NOMO-1 treated with dmso at 0.1 percent for 144 hours (cell line): ENCODE data around the gene CCDC18.

Experiments used
- DNase-seq: peaks from one replicate; lab custom pipeline; 2025; ENCODE audit not compliant: unreplicated experiment; lab: John Stamatoyannopoulos, UW

CCDC18 gene

DNA sequence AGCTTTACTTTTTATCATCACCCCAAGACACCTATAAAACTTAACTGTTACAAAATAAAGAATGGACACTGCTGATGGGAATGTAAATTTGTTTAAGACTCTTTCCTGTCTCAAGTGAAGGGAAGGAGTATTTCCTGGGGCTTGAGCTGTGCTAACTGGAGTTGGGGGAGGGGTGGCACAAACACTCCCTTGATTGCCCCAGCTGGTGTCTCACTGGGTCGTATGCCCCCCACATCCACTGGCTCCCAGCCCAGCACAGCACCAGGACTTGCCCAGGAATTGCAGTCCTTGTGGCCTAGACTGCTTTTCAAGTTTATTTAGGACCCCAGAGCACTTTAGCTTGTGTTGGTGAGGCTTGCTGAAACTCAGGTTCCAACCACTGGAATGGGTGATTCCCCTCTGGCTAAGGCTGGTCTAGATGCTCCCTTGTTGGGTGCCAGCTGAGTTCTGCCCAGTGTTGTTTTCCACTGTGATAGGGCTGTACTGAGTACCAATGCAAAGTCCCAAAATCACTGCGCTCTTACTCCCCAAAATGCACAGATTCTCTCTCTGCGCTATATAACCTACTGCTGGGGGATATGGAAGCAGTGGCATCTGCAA, 116.1 kb downstream of the CCDC18 start:
- DNase-seq, result no peak

DNA sequence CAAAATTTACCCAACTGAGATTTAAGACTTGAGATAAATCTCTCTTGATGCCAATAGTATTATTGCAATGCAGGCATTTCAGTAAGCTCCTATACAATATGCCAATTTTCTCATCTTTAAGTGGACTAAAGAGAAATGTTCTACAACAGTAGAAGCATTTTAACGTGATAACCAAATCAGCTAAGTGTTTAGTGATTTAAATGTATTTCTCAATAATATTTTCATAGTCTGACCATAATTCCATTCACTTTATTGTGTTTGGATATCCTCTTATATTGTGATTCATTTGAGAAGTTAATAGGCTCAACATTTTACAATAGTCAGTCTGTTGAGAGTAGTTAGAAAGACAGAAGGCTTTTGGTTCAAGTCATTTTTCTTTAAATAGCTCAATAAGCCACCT, 120.6 kb downstream of the CCDC18 start:
- DNase-seq, result no peak

DNA sequence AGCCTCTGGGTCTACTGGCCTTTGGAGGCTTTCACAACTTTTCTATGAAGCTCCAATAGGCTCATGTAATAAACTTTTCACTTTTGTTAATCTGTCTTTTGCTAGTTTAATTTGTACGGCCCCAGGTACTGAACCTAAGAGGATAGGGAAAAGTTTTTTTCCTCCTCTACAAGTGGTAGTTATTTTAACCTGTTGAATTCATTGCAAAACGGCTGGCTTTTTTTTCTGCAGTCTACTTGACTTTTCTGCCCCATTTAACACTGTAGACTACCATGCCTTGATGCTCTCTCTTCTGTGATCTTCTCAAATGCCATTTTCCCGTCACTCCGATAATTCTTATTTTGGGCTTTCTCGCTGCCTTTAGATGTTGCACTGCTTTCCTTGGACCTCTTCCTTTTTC, 121.6 kb downstream of the CCDC18 start:
- no peak for DNase-seq

DNA sequence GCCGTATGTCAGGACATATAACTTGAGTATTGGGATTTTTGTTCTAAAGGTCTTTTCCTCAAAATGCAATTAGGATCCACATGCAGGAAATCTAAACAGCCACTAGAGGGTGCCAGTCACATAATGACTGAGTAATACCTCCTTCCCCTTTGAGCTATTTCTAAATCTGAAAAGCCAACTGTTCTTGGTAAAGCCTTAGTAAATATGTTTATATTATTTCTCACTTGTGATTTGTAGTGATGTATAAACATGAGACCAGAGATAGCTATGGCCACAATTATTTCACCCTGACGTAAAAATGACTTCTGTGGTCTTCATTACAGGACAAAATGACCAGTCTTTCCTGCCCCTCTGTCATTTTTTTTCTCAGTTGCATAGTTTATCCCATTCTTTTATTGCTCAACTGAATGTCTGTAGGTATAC, 124.2 kb downstream of the CCDC18 start:
- peak; percentile 0 for DNase-seq

DNA sequence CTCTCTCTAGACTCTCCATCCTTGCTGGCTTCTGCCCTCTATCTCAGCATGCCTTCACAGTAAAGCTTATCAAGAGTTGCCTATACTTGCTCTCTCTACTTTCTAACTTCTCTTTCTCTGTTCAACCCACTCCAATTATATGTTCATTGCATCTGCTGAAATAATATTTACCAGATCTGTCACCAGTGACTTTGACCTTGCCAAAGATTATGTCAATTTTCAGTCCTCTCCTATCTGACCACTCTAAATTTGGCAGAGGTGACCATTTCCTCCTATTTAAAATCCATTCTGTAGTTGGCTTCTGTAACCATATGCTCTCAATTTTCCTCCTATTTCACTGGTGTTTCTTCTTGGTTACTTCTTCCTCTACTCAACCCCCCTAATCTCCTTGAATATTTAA, 126.4 kb downstream of the CCDC18 start:
- no peak for DNase-seq

DNA sequence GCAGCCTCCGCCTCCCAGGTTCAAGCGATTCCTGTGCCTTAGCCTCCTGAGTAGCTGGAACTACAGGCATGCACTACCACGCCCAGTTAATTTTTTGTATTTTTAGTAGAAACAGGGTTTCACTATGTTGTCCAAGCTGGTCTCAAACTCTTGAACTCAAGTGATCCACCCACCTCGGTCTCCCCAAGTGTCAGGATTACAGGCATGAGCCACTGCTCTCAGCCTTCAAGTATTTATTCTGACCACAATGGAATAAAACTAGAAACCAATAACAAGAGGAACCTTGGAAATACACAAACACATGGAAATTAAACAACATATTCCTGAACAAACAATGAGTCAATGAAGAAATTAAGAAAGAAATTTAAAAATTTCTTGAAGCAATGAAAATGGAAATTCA, 132.5 kb downstream of the CCDC18 start:
- DNase-seq, result no peak

DNA sequence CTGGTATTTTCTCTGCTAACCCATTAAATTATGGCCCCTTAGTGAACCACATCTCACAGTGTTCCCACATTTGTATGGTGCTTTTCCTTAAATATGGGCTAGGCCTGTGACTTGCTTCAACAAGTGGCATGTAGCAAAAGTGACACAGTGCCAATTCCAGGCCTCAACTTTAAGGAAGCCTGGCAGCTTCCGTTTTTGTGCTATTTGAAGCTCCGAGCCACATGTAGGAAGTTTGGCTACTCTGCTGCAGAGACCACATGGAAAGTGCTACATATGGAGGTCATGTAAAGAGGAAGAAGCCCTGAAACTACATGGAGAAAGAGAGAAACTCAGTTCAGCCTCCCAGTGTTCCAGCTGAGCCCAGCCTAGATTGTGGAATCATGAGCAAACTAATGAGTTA, 136.7 kb downstream of the CCDC18 start:
- DNase-seq, result peak; percentile 29

DNA sequence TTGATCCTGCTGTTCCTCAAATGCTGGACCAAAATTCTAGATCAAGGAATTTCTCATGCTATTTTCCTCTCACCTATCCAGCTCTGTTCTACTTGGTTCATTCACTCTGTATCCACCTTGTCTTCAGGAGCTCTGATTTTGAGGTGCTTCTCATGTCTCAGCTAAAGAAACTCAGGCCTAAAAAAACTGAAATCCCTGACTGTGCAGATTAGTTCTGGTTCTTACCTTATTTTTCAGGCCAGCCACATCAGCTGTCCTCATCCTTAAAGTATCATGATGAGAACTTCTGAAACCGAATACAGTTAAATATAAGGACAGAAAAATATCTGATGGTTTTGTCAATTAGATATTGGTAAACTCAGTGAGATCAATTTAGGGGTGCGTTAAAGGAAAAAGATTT, 137.4 kb downstream of the CCDC18 start:
- no peak for DNase-seq

DNA sequence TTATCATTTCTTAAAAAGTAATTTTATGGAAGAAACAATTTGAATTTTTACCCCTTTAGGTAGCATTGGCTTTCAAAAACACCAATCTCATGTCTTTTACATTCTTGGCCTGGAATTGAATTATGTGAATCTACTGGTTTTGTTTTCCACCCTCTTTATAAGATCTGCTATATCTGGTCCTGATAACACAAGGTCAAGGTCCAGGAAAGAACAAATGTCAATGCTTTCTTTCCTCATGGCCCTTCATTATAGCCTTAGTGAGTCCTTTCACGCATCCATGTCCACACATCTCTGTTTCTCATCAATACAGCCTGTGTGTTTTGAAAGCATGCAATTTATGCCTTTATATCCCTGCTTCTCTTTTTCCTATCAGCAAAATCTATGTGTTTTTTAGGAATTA, 141.2 kb downstream of the CCDC18 start:
- no peak for DNase-seq

DNA sequence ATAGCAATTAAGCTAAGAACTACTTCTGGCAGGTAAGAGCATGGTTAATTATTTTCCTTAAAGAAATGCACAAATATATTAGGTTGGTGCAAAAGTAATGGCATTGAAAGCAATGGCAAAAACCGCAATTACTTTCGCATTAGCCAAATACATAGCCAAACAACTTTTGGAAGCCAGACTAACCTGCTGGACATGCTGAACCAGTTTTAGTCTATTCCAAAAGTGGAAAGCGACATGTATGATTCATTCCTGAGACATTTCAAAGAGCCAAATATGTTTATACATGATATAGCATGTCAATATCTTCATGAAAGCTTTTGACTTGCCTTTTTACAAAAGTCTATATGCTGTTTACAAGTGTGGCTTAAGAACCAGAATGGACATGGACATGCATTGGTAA, 141.8 kb downstream of the CCDC18 start:
- DNase-seq, result no peak

DNA sequence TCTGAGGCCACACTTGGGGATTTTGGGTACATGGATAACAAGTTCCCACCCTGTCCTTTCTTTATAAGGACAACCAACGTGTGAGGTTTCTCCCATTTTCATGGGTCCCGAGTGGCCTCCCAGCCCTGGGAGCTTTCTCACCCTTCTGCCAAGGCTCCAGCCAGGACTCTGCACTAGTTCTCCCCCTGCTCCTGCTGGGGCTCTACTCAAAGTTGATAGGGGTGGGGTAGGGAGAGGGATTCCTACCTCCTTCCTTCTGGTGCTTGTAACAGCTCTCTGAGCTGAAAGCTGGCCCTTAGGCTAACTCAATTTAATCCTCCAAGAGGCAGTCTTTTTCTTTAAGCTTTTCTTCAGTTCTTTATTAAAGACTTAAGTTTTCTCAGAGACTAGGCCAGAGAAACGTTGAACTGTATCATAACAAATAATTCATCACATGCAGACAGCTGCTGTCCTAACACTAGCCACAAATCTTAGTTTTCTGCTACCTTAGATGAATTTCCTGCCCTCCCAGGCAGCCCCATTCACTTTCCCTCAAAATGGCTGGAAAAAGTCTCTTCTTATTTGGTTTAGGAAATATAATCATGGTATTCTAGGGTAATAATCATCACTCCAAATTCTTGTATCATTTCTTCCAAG, 142.8 kb downstream of the CCDC18 start:
- DNase-seq, result no peak

DNA sequence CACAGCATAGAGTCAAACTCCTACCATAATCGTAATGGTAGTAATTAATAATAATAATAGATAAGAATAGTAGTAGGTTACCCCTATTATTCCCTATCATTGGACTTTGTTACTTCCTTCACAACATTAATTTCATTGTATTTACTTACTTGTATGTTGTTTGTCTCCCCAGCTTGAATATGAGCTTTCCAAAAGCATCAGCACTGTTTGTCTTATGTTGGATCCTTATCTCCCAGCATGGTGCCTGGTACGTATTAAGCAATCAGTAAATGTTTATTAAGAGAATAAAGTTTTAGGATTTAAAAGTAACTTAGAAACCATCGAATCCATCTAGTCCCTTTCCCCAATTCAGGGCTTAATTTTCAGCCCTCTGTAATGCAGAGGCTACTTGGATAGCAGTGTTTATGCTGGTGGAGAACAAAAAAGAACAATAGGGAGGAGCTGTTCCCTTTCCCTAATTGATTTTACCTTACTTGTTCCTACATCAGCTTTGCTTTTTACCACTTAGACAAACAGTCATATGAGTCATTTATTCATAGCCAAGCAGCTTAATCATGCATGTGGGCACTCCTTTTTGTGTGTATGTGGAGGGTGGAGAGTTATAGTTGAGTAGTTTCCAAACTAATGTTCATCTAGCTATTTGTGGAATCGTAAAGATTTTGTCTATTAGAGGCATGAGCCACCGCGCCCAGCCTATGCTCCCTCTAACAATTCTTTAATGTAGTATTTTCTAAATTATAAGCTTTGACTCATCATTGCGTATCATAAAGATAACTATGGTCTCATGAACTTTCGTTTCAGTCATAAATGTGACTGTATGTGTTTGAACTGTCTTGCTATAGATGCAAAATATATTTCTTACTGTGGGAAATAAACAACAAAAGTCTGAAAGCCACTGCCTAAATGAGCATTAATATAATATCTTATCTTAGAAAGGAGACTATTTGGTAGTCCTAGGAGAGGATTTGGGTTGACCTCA, 144.3 kb downstream of the CCDC18 start:
- no peak for DNase-seq
